DND-41 (cell line): ENCODE results near the gene LHFPL2.

Source experiments
- ATAC-seq: fragments of 200-7000 bp; cut with Tn5 transposase; 3 replicates; pipeline ENCODE4 v1.9.1; 2021; ENCODE audit warnings: low read depth; ENCODE audit not compliant: insufficient read depth
- DNase-seq: peaks from one replicate; pipeline ENCODE4 v3.0.0-alpha.2; 2020
- H2AFZ ChIP-seq: 2 replicates; pipeline ENCODE4 v1.6.0; 2012; ENCODE audit warnings: low read depth, low read length
- H3K27ac ChIP-seq: 2 replicates; pipeline ENCODE4 v1.5.1; 2012; ENCODE audit warnings: low read length, inconsistent platforms
- H3K27me3 ChIP-seq: fragments of 200-600 bp; sonication (generic); 2 replicates; pipeline ENCODE4 v1.6.0; 2012; ENCODE audit warnings: low read length, mild to moderate bottlenecking, inconsistent platforms; ENCODE audit not compliant: insufficient read depth, poor library complexity
- H3K36me3 ChIP-seq: 2 replicates; pipeline ENCODE4 v1.5.1; 2012; ENCODE audit warnings: low read length, inconsistent platforms; ENCODE audit not compliant: insufficient read depth
- H3K4me1 ChIP-seq: 2 replicates; pipeline ENCODE4 v1.5.1; 2012; ENCODE audit warnings: mild to moderate bottlenecking, low read length; ENCODE audit not compliant: insufficient read depth
- H3K4me2 ChIP-seq: 2 replicates; pipeline ENCODE4 v1.6.0; 2012; ENCODE audit warnings: mild to moderate bottlenecking, moderate library complexity, low read length, inconsistent platforms; ENCODE audit not compliant: insufficient read depth
- H3K4me3 ChIP-seq, 2 experiments: fragments of 200-600 bp in 1 of 2; shearing (Covaris generic) in 1 of 2; 2 replicates each; pipeline ENCODE4 v1.5.1; 2012 to 2016; ENCODE audit warnings: inconsistent platforms in 2 of 2, low read length in 2 of 2, mild to moderate bottlenecking in 2 of 2, low read depth in 1 of 2, moderate library complexity in 1 of 2
- H3K79me2 ChIP-seq: 2 replicates; pipeline ENCODE4 v1.6.0; 2012; ENCODE audit warnings: low read length, inconsistent platforms; ENCODE audit not compliant: insufficient read depth
- H3K9ac ChIP-seq: 2 replicates; pipeline ENCODE4 v1.6.0; 2012; ENCODE audit warnings: low read depth, mild to moderate bottlenecking, inconsistent platforms, low read length, moderate library complexity
- H3K9me3 ChIP-seq: 2 replicates; pipeline ENCODE4 v1.5.1; 2012; ENCODE audit warnings: low read length, moderate library complexity, mild to moderate bottlenecking, inconsistent platforms; ENCODE audit not compliant: insufficient read depth, severe bottlenecking
- H4K20me1 ChIP-seq: 2 replicates; pipeline ENCODE4 v1.6.0; 2012; ENCODE audit warnings: low read length; ENCODE audit not compliant: insufficient read depth
- EZH2 ChIP-seq: IDR thresholded peaks from 3 replicates; pipeline ENCODE4 v1.6.1; 2012; ENCODE audit warnings: borderline replicate concordance, low read depth, mild to moderate bottlenecking, moderate library complexity, low read length, inconsistent platforms; ENCODE audit not compliant: severe bottlenecking
- TF ChIP-seq, protein P1 (sequence below): IDR thresholded peaks from 2 replicates; pipeline ENCODE4 v1.5.1; 2012; ENCODE audit warnings: borderline replicate concordance, low read length, moderate library complexity, mild to moderate bottlenecking; ENCODE audit not compliant: poor library complexity, severe bottlenecking; ENCODE audit errors: extremely low read depth

The LHFPL2 gene

DNA sequence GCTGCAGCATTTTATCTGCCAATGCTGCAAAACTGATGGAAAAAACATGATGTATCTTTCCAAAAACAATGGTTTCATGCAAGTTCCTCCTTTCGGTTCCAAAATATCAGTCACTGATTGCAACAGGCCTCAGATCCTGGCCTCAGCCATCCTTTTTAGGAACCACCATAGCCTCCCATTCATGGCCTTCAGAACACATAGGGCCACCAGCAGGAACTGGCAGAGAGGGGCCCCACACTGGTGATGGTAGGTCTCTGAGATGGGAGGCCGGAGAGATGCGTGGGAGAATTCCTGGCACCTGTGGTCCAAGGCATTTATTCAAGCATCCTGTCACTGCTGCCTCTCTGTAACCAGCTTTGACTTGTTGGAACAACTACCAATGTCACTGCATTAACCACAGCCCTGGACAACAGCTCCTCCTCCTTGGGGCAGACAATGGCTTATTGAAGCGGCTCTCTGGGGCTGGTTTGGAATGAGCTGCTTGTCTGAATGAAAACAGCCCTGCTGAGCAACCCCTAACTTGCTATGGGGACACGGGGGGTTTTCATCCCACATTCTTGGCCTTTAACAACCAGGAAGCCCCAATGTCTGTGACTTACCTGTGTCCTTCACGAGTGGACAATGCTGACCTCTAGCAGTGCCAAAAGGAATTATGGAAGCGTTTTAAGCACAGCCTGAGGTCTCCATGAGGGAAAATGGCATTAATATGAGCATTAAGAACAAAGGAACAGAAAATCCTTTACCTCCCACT is 108.1 kb downstream of the LHFPL2 start:
- Histone ChIP-seq H3K9ac (no peak overlapping the region), H4K20me1 (no peaks in the 10 kb centered on the region), H3K9me3 (no peaks in the 10 kb centered on the region), H3K79me2 (no peaks in the 10 kb centered on the region), H3K4me2 (no peak overlapping the region), H3K27ac (no peak overlapping the region), H3K27me3 (no peaks in the 10 kb centered on the region), H2AFZ (no peak overlapping the region), H3K4me1 (no peaks in the 10 kb centered on the region), H3K36me3 (no peaks in the 10 kb centered on the region), H3K4me3 (no peak overlapping the region)
- TF ChIP-seq, protein P1, sequence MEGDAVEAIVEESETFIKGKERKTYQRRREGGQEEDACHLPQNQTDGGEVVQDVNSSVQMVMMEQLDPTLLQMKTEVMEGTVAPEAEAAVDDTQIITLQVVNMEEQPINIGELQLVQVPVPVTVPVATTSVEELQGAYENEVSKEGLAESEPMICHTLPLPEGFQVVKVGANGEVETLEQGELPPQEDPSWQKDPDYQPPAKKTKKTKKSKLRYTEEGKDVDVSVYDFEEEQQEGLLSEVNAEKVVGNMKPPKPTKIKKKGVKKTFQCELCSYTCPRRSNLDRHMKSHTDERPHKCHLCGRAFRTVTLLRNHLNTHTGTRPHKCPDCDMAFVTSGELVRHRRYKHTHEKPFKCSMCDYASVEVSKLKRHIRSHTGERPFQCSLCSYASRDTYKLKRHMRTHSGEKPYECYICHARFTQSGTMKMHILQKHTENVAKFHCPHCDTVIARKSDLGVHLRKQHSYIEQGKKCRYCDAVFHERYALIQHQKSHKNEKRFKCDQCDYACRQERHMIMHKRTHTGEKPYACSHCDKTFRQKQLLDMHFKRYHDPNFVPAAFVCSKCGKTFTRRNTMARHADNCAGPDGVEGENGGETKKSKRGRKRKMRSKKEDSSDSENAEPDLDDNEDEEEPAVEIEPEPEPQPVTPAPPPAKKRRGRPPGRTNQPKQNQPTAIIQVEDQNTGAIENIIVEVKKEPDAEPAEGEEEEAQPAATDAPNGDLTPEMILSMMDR, result no peak
- no peak for TF ChIP-seq EZH2
- DNase-seq, result no peak
- ATAC-seq, result no peak

DNA sequence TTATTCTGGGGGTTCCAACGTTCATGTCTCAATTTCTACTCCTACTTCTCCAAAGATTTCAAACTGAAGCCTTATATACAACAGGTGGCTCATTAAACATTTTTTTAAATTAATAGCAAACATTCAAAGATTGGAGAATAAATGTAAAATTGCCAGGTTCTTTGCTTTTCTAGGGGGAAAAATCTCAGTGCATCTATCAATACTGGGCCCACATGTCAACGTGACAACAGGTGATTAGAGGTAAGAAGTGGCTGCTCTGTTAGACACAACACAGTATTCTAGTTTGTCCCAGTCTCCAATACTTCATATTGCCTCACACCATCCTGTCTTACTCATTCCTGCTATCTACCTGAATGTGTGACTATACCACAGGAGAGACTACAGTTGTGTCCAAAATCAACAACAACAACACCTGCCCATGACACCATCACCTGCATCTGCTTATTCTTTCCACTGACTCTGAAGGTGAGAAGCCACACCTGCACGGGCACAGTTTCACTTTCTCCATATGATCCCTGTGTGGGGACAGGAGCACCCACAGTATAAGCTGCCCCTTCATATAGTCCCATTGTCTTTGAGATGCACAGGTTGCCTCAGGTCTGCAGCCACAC is 110.2 kb downstream of the LHFPL2 start:
- Histone ChIP-seq H3K36me3 (no peaks in the 10 kb centered on the region), H3K27me3 (no peaks in the 10 kb centered on the region), H3K79me2 (no peaks in the 10 kb centered on the region), H3K27ac (no peak overlapping the region), H3K9ac (no peak overlapping the region), H2AFZ (no peak overlapping the region), H4K20me1 (no peaks in the 10 kb centered on the region), H3K4me1 (no peaks in the 10 kb centered on the region), H3K4me3 (no peak overlapping the region), H3K9me3 (no peaks in the 10 kb centered on the region), H3K4me2 (no peak overlapping the region)
- TF ChIP-seq, protein P1, result no peak
- no peak for TF ChIP-seq EZH2
- ATAC-seq, result no peak
- DNase-seq, result no peak

DNA sequence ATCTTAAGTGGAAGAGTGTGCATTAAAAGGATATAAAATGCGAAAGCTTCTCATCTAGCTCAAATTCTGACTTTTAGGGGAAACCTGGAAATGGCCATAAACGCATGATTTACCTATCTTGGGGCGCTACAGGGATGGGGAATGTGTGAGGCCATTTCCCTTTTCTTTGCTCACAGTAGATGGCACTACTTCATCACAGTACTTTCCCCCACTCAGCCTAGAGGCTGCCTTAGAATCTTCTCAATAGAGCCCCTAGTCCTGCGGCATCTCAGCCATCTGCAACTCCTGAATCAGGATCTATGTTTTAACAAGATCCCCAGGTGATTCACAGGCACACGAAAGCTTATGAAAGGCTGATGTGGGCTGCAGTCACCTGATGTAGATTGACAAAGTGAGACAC is 110.8 kb downstream of the LHFPL2 start:
- H4K20me1 ChIP-seq, result no peaks in the 10 kb centered on the region
- H3K4me2 ChIP-seq, result no peak overlapping the region
- no peak overlapping the region for H3K4me3 ChIP-seq
- H2AFZ ChIP-seq, result no peak overlapping the region
- ATAC-seq (0 out of 3 replicates have a peak, but pooled peaks have one; percentile 52), DNase-seq (no peak)
- no peak overlapping the region for H3K9ac ChIP-seq
- no peaks in the 10 kb centered on the region for H3K36me3 ChIP-seq
- no peaks in the 10 kb centered on the region for H3K4me1 ChIP-seq
- H3K9me3 ChIP-seq, result no peaks in the 10 kb centered on the region
- TF ChIP-seq, protein P1, result peak; percentile 48
- TF ChIP-seq EZH2, result no peak
- no peaks in the 10 kb centered on the region for H3K79me2 ChIP-seq
- H3K27me3 ChIP-seq, result no peaks in the 10 kb centered on the region
- no peak overlapping the region for H3K27ac ChIP-seq

DNA sequence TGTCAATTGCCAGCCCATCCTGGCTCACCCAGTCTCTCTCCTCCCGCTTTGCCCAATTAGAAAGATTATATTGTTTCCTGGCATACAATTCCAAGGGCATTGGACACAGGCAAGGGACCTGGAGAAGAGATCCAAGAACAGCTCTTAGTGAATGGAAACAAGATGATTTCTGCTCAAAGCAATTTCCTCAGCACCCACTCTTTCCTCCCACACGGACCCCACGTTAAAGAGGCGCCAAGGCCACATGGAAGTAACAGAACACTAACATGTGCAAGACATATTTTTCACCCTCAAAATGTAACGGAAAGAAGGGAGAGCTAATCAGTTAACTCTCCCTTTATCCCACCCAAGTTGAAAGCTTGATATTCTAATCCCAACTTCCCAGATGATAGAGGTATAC is 111.2 kb downstream of the LHFPL2 start:
- no peak overlapping the region for H2AFZ ChIP-seq
- H3K4me2 ChIP-seq, result no peak overlapping the region
- H3K4me3 ChIP-seq, result no peak overlapping the region
- H3K9ac ChIP-seq, result no peak overlapping the region
- no peak overlapping the region for H3K27ac ChIP-seq
- H3K79me2 ChIP-seq, result no peaks in the 10 kb centered on the region
- ATAC-seq (no peak), DNase-seq (no peak)
- H3K4me1 ChIP-seq, result no peaks in the 10 kb centered on the region
- H3K36me3 ChIP-seq, result no peaks in the 10 kb centered on the region
- H3K27me3 ChIP-seq, result no peaks in the 10 kb centered on the region
- no peaks in the 10 kb centered on the region for H4K20me1 ChIP-seq
- H3K9me3 ChIP-seq, result no peaks in the 10 kb centered on the region
- TF ChIP-seq, protein P1, result no peak
- TF ChIP-seq EZH2, result no peak
